HG03064 (cell line): ENCODE data around the gene FABP1.

Source experiments
- ATAC-seq: cut with Tn5 transposase; IDR thresholded peaks from one replicate; pipeline ENCODE4 v1.9.1; 2021; ENCODE audit warnings: low read depth; ENCODE audit not compliant: unreplicated experiment

Gene FABP1

GRCh38 chr2:88085602-88086001, 42.3 kb downstream of the FABP1 start:
- ATAC-seq: no peak

GRCh38 chr2:88085099-88085498, 42.8 kb downstream of the FABP1 start:
- ATAC-seq: no peak

- ATAC-seq: no peak
Observed at GRCh38 chr2:88082781-88083180, 45.1 kb downstream of the FABP1 start.

GRCh38 chr2:88081924-88082608, 45.8 kb downstream of the FABP1 start:
- ATAC-seq: no peak

- no peak for ATAC-seq
Observed at GRCh38 chr2:88080545-88080944, 47.3 kb downstream of the FABP1 start.

GRCh38 chr2:88078643-88079172, 49.2 kb downstream of the FABP1 start:
- no peak for ATAC-seq

- no peak for ATAC-seq
Observed at GRCh38 chr2:88077080-88077479, 50.8 kb downstream of the FABP1 start.

- no peak for ATAC-seq
Observed at GRCh38 chr2:88074854-88075292, 53.0 kb downstream of the FABP1 start.

- no peak for ATAC-seq
Observed at GRCh38 chr2:88074150-88074549, 53.7 kb downstream of the FABP1 start.
